H9 (cell line): ENCODE results near the gene SPDL1. TPM values are rescaled to one million over a fixed set of nuclear protein-coding genes. Genes with fewer than 3 reads are reported as not detected.

Experiments
- DNase-seq: peaks from one replicate; pipeline ENCODE4 v3.0.0-alpha.2; 2017
- H2AFZ ChIP-seq: one replicate; pipeline ENCODE4 v1.6.1; 2013; ENCODE audit warnings: mild to moderate bottlenecking, low read length, control low read depth, moderate library complexity
- H2AK5ac ChIP-seq: 2 replicates; pipeline ENCODE4 v1.6.1; 2013; ENCODE audit warnings: low read length, control low read depth, mixed read lengths; ENCODE audit not compliant: insufficient read length
- H2BK120ac ChIP-seq: one replicate; pipeline ENCODE4 v1.6.1; 2013; ENCODE audit warnings: low read depth, mild to moderate bottlenecking, low read length, control low read depth, inconsistent platforms; ENCODE audit not compliant: poor library complexity, severe bottlenecking
- H2BK12ac ChIP-seq: 2 replicates; pipeline ENCODE4 v1.6.1; 2013; ENCODE audit warnings: low read length, control low read depth, mixed read lengths, low read depth; ENCODE audit not compliant: insufficient read length
- H2BK15ac ChIP-seq: 2 replicates; pipeline ENCODE4 v1.6.1; 2013; ENCODE audit warnings: low read depth, low read length, control low read depth
- H2BK20ac ChIP-seq: one replicate; pipeline ENCODE4 v1.6.1; 2013; ENCODE audit warnings: low read depth, mild to moderate bottlenecking, low read length, control low read depth, inconsistent platforms; ENCODE audit not compliant: poor library complexity, severe bottlenecking
- H2BK5ac ChIP-seq: 2 replicates; pipeline ENCODE4 v1.6.1; 2013; ENCODE audit warnings: low read length, control low read depth, mixed read lengths; ENCODE audit not compliant: insufficient read length
- H3K14ac ChIP-seq: 2 replicates; pipeline ENCODE4 v1.6.1; 2013; ENCODE audit warnings: low read length, control low read depth; ENCODE audit not compliant: insufficient read depth
- H3K18ac ChIP-seq: 2 replicates; pipeline ENCODE4 v1.6.1; 2013; ENCODE audit warnings: low read depth, mild to moderate bottlenecking, mixed read lengths, low read length, control low read depth; ENCODE audit not compliant: insufficient read length
- H3K23ac ChIP-seq: 2 replicates; pipeline ENCODE4 v1.6.1; 2013; ENCODE audit warnings: low read length, control low read depth, mixed read lengths, low read depth; ENCODE audit not compliant: insufficient read length
- H3K23me2 ChIP-seq: 2 replicates; pipeline ENCODE4 v1.6.1; 2013; ENCODE audit warnings: low read depth, mild to moderate bottlenecking, mixed read lengths, low read length, control low read depth; ENCODE audit not compliant: insufficient read length, poor library complexity, severe bottlenecking
- H3K27ac ChIP-seq: 2 replicates; pipeline ENCODE4 v1.5.1; 2013; ENCODE audit warnings: low read length, control low read depth, mixed read lengths, low read depth; ENCODE audit not compliant: insufficient read length
- H3K27me3 ChIP-seq: 2 replicates; pipeline ENCODE4 v1.6.1; 2013; ENCODE audit warnings: low read length, control low read depth, inconsistent platforms; ENCODE audit not compliant: insufficient read depth
- H3K4ac ChIP-seq: 2 replicates; pipeline ENCODE4 v1.6.1; 2013; ENCODE audit warnings: low read depth, mild to moderate bottlenecking, control low read depth, inconsistent platforms, low read length, moderate library complexity
- H3K4me1 ChIP-seq: 2 replicates; pipeline ENCODE4 v1.6.1; 2013; ENCODE audit warnings: low read length, control low read depth, inconsistent platforms; ENCODE audit not compliant: insufficient read depth
- H3K4me2 ChIP-seq: 2 replicates; pipeline ENCODE4 v1.6.1; 2013; ENCODE audit warnings: low read length, control low read depth, mixed read lengths; ENCODE audit not compliant: insufficient read length, insufficient read depth
- H3K56ac ChIP-seq: 2 replicates; pipeline ENCODE4 v1.6.1; 2013; ENCODE audit warnings: low read depth, mild to moderate bottlenecking, mixed read lengths, low read length, control low read depth; ENCODE audit not compliant: insufficient read length
- H3K79me1 ChIP-seq: 2 replicates; pipeline ENCODE4 v1.6.1; 2013; ENCODE audit warnings: low read depth, mild to moderate bottlenecking, moderate library complexity, low read length, control low read depth, inconsistent platforms; ENCODE audit not compliant: insufficient read depth, poor library complexity, severe bottlenecking
- H3K79me2 ChIP-seq: 2 replicates; pipeline ENCODE4 v1.6.1; 2013; ENCODE audit warnings: low read length, control low read depth, inconsistent platforms; ENCODE audit not compliant: insufficient read depth
- H3K9ac ChIP-seq: 2 replicates; pipeline ENCODE4 v1.6.1; 2013; ENCODE audit warnings: low read length, control low read depth, mixed read lengths; ENCODE audit not compliant: insufficient read length; ENCODE audit errors: extremely low read depth
- H3K9me3 ChIP-seq: one replicate; pipeline ENCODE4 v1.6.1; 2013; ENCODE audit warnings: low read depth, low read length, inconsistent platforms; ENCODE audit not compliant: control insufficient read depth
- H3T11ph ChIP-seq: one replicate; pipeline ENCODE4 v1.6.1; 2013; ENCODE audit warnings: mild to moderate bottlenecking, low read length, control low read depth, inconsistent platforms
- H4K20me1 ChIP-seq: one replicate; pipeline ENCODE4 v1.6.1; 2013; ENCODE audit not compliant: control insufficient read depth, insufficient read length, insufficient read depth
- H4K5ac ChIP-seq: 2 replicates; pipeline ENCODE4 v1.6.1; 2013; ENCODE audit warnings: low read depth, mild to moderate bottlenecking, mixed read lengths, low read length, control low read depth; ENCODE audit not compliant: insufficient read length
- H4K8ac ChIP-seq: replicated peaks from 2 replicates; pipeline ENCODE4 v1.6.1; 2013; ENCODE audit warnings: low read length, control low read depth, mixed read lengths, low read depth; ENCODE audit not compliant: insufficient read length
- H4K91ac ChIP-seq: 2 replicates; pipeline ENCODE4 v1.6.1; 2013; ENCODE audit warnings: low read depth, mild to moderate bottlenecking, moderate library complexity, mixed read lengths, low read length, control low read depth; ENCODE audit not compliant: insufficient read length
- H3K27ac Mint-ChIP-seq, 3 experiments: 2 replicates in 2 of 3; 3 replicates in 1 of 3; pipeline ENCODE4 v1.8.0; 2020 to 2021; ENCODE audit warnings: mixed read lengths in 3 of 3, mild to moderate bottlenecking in 1 of 3, moderate library complexity in 1 of 3
- H3K27me3 Mint-ChIP-seq: 2 replicates; pipeline ENCODE4 v1.8.0; 2021; ENCODE audit warnings: low read depth, mild to moderate bottlenecking, moderate library complexity, mixed read lengths
- H3K36me3 Mint-ChIP-seq, 3 experiments: 2 replicates in 2 of 3; 3 replicates in 1 of 3; pipeline ENCODE4 v1.8.0; 2020 to 2021; ENCODE audit warnings: low read depth in 3 of 3, mixed read lengths in 3 of 3; ENCODE audit not compliant: insufficient read depth in 1 of 3
- H3K4me1 Mint-ChIP-seq, 2 experiments: 2 replicates each; pipeline ENCODE4 v1.8.0; 2020; ENCODE audit warnings: mixed read lengths in 2 of 2
- H3K4me3 Mint-ChIP-seq, 2 experiments: 2 replicates in 1 of 2; 3 replicates in 1 of 2; pipeline ENCODE4 v1.8.0; 2020 to 2021; ENCODE audit warnings: mild to moderate bottlenecking in 2 of 2, mixed read lengths in 2 of 2, moderate library complexity in 1 of 2
- H3K9me3 Mint-ChIP-seq, 2 experiments: 2 replicates in 1 of 2; 3 replicates in 1 of 2; pipeline ENCODE4 v1.8.0; 2020; ENCODE audit warnings: mild to moderate bottlenecking in 2 of 2, mixed read lengths in 2 of 2, moderate library complexity in 1 of 2
- WGBS: extraction: QIAGEN DNeasy Blood & Tissue Kit; methylation state at CpG from one replicate; pipeline ENCODE4 v1.1.7; 2013; ENCODE audit warnings: missing lambda C conversion rate, low lambda C conversion rate, mixed read lengths; ENCODE audit not compliant: insufficient read length; ENCODE audit errors: extremely low coverage; 5-methylcytosine and 5-hydroxymethylcytosine counted together
- total RNA-seq: library from RNA; stranded (reverse); gene quantifications from 2 replicates; pipeline ENCODE4 v1.2.1, GENCODE V29; 2021
- TF ChIP-seq, protein P1 (sequence below): fragments of 200-600 bp; sonication (generic); conservative IDR thresholded peaks from 3 replicates; pipeline ENCODE4 v1.8.0; 2021; ENCODE audit warnings: antibody characterized with exemption, mild to moderate bottlenecking

SPDL1 gene
- total RNA-seq, 1 experiment from 2014 or later = 49.4 TPM

GRCh38 chr5:169548315-169548714 is 35.3 kb upstream of the SPDL1 start:
- Histone ChIP-seq H2AFZ (no peak overlapping the region), H3K27me3 (no peaks in the 10 kb centered on the region; the same call in 1 of the 2 replicates), H2BK120ac (no peak overlapping the region), H4K5ac (no peak overlapping the region), H3K9me3 (no peaks in the 10 kb centered on the region), H3K79me2 (no peaks in the 10 kb centered on the region), H4K91ac (no peak overlapping the region), H3K4me1 (no peaks in the 10 kb centered on the region), H4K20me1 (no peaks in the 10 kb centered on the region), H3K27ac (no peak overlapping the region), H3K9ac (no peak overlapping the region), H2BK12ac (no peak overlapping the region), H2BK20ac (no peak overlapping the region), H3T11ph (no peak overlapping the region), H3K79me1 (no peaks in the 10 kb centered on the region), H2BK5ac (no peak overlapping the region), H3K14ac (no peak overlapping the region), H3K56ac (no peak overlapping the region), H3K4me2 (no peak overlapping the region), H3K18ac (no peak overlapping the region), H3K4ac (no peak overlapping the region), H4K8ac (no peak overlapping the region), H2AK5ac (no peak overlapping the region), H2BK15ac (no peak overlapping the region), H3K23me2 (no peaks in the 10 kb centered on the region), H3K23ac (no peak overlapping the region)
- H3K27me3 Mint-ChIP-seq = peaks cover 15% of the 10 kb centered on the region
- no peak for DNase-seq
- TF ChIP-seq, protein P1, sequence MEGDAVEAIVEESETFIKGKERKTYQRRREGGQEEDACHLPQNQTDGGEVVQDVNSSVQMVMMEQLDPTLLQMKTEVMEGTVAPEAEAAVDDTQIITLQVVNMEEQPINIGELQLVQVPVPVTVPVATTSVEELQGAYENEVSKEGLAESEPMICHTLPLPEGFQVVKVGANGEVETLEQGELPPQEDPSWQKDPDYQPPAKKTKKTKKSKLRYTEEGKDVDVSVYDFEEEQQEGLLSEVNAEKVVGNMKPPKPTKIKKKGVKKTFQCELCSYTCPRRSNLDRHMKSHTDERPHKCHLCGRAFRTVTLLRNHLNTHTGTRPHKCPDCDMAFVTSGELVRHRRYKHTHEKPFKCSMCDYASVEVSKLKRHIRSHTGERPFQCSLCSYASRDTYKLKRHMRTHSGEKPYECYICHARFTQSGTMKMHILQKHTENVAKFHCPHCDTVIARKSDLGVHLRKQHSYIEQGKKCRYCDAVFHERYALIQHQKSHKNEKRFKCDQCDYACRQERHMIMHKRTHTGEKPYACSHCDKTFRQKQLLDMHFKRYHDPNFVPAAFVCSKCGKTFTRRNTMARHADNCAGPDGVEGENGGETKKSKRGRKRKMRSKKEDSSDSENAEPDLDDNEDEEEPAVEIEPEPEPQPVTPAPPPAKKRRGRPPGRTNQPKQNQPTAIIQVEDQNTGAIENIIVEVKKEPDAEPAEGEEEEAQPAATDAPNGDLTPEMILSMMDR = peak; percentile 68
- no peak overlapping the region for H3K4me3 Mint-ChIP-seq
- no peaks in the 10 kb centered on the region for H3K4me1 Mint-ChIP-seq
- no CpG with 5 or more reads among the region's 1 CpG for WGBS
- no peak overlapping the region for H3K27ac Mint-ChIP-seq
- H3K9me3 Mint-ChIP-seq = peaks cover 0 to 2% of the 10 kb centered on the region in 2 experiments; a peak in 1 of 5 replicates
- no peaks in the 10 kb centered on the region for H3K36me3 Mint-ChIP-seq
